C4-2B (cell line): Measurements from ENCODE around the gene STAP1.

Source experiments
- ZFX ChIP-seq: fragments of 450-650 bp; IDR thresholded peaks from 2 replicates; pipeline ENCODE4 v1.6.1; 2017
- TF ChIP-seq, protein P1 (sequence below): fragments of 450-650 bp; conservative IDR thresholded peaks from 2 replicates; pipeline ENCODE4 v1.5.1; 2017; ENCODE audit warnings: mild to moderate bottlenecking

DNA sequence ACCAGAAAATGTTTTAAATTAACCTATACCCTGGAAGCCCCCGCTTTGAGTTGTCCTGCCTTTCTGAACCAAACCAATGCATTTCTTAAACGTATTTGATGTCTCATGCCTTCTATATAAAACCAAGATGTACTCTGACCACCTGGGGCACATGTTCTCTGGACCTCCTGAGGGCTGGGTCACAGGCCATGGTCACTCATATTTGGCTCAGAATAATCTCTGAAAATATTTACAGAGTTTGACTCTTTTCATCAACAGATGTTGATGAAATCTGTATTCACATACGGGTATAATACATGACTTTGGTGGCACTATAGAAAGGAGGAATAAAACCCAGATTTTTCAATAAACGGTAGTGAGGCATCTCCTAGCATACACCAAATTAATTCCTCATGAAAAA, 55.7 kb downstream of the STAP1 start:
- TF ChIP-seq, protein P1, sequence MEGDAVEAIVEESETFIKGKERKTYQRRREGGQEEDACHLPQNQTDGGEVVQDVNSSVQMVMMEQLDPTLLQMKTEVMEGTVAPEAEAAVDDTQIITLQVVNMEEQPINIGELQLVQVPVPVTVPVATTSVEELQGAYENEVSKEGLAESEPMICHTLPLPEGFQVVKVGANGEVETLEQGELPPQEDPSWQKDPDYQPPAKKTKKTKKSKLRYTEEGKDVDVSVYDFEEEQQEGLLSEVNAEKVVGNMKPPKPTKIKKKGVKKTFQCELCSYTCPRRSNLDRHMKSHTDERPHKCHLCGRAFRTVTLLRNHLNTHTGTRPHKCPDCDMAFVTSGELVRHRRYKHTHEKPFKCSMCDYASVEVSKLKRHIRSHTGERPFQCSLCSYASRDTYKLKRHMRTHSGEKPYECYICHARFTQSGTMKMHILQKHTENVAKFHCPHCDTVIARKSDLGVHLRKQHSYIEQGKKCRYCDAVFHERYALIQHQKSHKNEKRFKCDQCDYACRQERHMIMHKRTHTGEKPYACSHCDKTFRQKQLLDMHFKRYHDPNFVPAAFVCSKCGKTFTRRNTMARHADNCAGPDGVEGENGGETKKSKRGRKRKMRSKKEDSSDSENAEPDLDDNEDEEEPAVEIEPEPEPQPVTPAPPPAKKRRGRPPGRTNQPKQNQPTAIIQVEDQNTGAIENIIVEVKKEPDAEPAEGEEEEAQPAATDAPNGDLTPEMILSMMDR: no peak
- no peak for TF ChIP-seq ZFX
